ENCODE data around the gene ACO2.

ACO2 gene

GRCh38 chr22:41526226-41526829, 57.4 kb downstream of the ACO2 start:
- Histone ChIP-seq H3K14ac (ENCODE audit: low read length) (no peak overlapping the region), H2AFZ (ENCODE audit: insufficient read depth, low read length, poor library complexity) (no peak overlapping the region), H3K4me3 (ENCODE audit: low read depth, low read length) (no peak overlapping the region), H3K79me2 (ENCODE audit: control insufficient read depth, insufficient read depth, low read length, poor library complexity) (no peaks in the 10 kb centered on the region), H3K4me2 (ENCODE audit: low read length) (no peak overlapping the region), H3K9me3 (ENCODE audit: insufficient read depth, low read depth, low read length) (no peaks in the 10 kb centered on the region), H3K79me1 (ENCODE audit: low read length) (no peaks in the 10 kb centered on the region), H3K18ac (ENCODE audit: low read length) (no peak overlapping the region), H2BK5ac (ENCODE audit: low read depth, low read length, poor library complexity) (no peak overlapping the region), H3K4me1 (ENCODE audit: control insufficient read depth in 1 of 2, insufficient read depth in 2 of 2, low read length in 2 of 2) (no peaks in the 10 kb centered on the region), H2BK12ac (ENCODE audit: low read length) (no peak overlapping the region), H3K36me3 (ENCODE audit: control insufficient read depth in 1 of 2, insufficient read depth in 2 of 2, low read length in 2 of 2) (peaks cover 76 to 80% of the 10 kb centered on the region in 2 experiments), H3K23ac (ENCODE audit: low read length) (no peak overlapping the region), H2BK120ac (ENCODE audit: insufficient read depth, low read length, poor library complexity) (no peak overlapping the region), H4K91ac (ENCODE audit: low read depth, low read length) (no peak overlapping the region), H3K27me3 (ENCODE audit: insufficient read depth, low read length) (no peaks in the 10 kb centered on the region), H3K4ac (ENCODE audit: low read depth, low read length) (no peak overlapping the region), H4K12ac (ENCODE audit: low read depth, low read length) (no peak overlapping the region), H3K9ac (ENCODE audit: low read length) (no peak overlapping the region), H3K27ac (ENCODE audit: low read depth, low read length) (no peak overlapping the region), H2AK5ac (ENCODE audit: low read length) (no peak overlapping the region), H4K8ac (ENCODE audit: low read depth, low read length) (no peak overlapping the region)
- no CpG with 5 or more reads among the region's 12 CpGs for WGBS (ENCODE audit: extremely low coverage, insufficient coverage, insufficient read length)
- no peak for DNase-seq

GRCh38 chr22:41526830-41527799, 58.2 kb downstream of the ACO2 start:
- peaks cover 82 to 88% of the 10 kb centered on the region in 2 experiments for H3K36me3 ChIP-seq (ENCODE audit: control insufficient read depth in 1 of 2, insufficient read depth in 2 of 2, low read length in 2 of 2)
- no peak overlapping the region for H3K4me2 ChIP-seq (ENCODE audit: low read length)

GRCh38 chr22:41528132-41528766, 59.3 kb downstream of the ACO2 start:
- H3K9me3 ChIP-seq (ENCODE audit: insufficient read depth, low read depth, low read length), result no peaks in the 10 kb centered on the region
- H3K4me3 ChIP-seq (ENCODE audit: low read depth, low read length), result no peak overlapping the region
- H4K91ac ChIP-seq (ENCODE audit: low read depth, low read length), result no peak overlapping the region
- no peaks in the 10 kb centered on the region for H3K79me2 ChIP-seq (ENCODE audit: control insufficient read depth, insufficient read depth, low read length, poor library complexity)
- H4K12ac ChIP-seq (ENCODE audit: low read depth, low read length), result no peak overlapping the region
- DNase-seq, result no peak
- H3K18ac ChIP-seq (ENCODE audit: low read length), result no peak overlapping the region
- H3K14ac ChIP-seq (ENCODE audit: low read length), result no peak overlapping the region
- H2BK120ac ChIP-seq (ENCODE audit: insufficient read depth, low read length, poor library complexity), result no peak overlapping the region
- H2AK5ac ChIP-seq (ENCODE audit: low read length), result no peak overlapping the region
- no peak overlapping the region for H3K4ac ChIP-seq (ENCODE audit: low read depth, low read length)
- H3K79me1 ChIP-seq (ENCODE audit: low read length), result no peaks in the 10 kb centered on the region
- no peak overlapping the region for H3K27ac ChIP-seq (ENCODE audit: low read depth, low read length)
- H3K27me3 ChIP-seq (ENCODE audit: insufficient read depth, low read length), result no peaks in the 10 kb centered on the region
- peaks cover 84 to 89% of the 10 kb centered on the region in 2 experiments for H3K36me3 ChIP-seq (ENCODE audit: control insufficient read depth in 1 of 2, insufficient read depth in 2 of 2, low read length in 2 of 2)
- no peak overlapping the region for H2AFZ ChIP-seq (ENCODE audit: insufficient read depth, low read length, poor library complexity)
- no peak overlapping the region for H3K4me2 ChIP-seq (ENCODE audit: low read length)
- no peak overlapping the region for H3K9ac ChIP-seq (ENCODE audit: low read length)
- H2BK5ac ChIP-seq (ENCODE audit: low read depth, low read length, poor library complexity), result no peak overlapping the region
- H2BK12ac ChIP-seq (ENCODE audit: low read length), result no peak overlapping the region
- no peak overlapping the region for H4K8ac ChIP-seq (ENCODE audit: low read depth, low read length)
- no peaks in the 10 kb centered on the region for H3K4me1 ChIP-seq (ENCODE audit: control insufficient read depth in 1 of 2, insufficient read depth in 2 of 2, low read length in 2 of 2)
- H3K23ac ChIP-seq (ENCODE audit: low read length), result no peak overlapping the region
- WGBS (ENCODE audit: extremely low coverage, insufficient coverage, insufficient read length), result no CpG with 5 or more reads among the region's 16 CpGs

More at GRCh38 chr22:41526830-41527799, 58.2 kb downstream of the ACO2 start:
- Histone ChIP-seq H2AFZ (ENCODE audit: insufficient read depth, low read length, poor library complexity) (no peak overlapping the region), H3K79me2 (ENCODE audit: control insufficient read depth, insufficient read depth, low read length, poor library complexity) (no peaks in the 10 kb centered on the region), H3K9me3 (ENCODE audit: insufficient read depth, low read depth, low read length) (no peaks in the 10 kb centered on the region), H2BK5ac (ENCODE audit: low read depth, low read length, poor library complexity) (no peak overlapping the region), H4K8ac (ENCODE audit: low read depth, low read length) (no peak overlapping the region), H3K9ac (ENCODE audit: low read length) (no peak overlapping the region), H3K23ac (ENCODE audit: low read length) (no peak overlapping the region), H3K4me1 (ENCODE audit: control insufficient read depth in 1 of 2, insufficient read depth in 2 of 2, low read length in 2 of 2) (no peaks in the 10 kb centered on the region), H3K27me3 (ENCODE audit: insufficient read depth, low read length) (no peaks in the 10 kb centered on the region), H3K79me1 (ENCODE audit: low read length) (no peaks in the 10 kb centered on the region), H2AK5ac (ENCODE audit: low read length) (no peak overlapping the region), H3K18ac (ENCODE audit: low read length) (no peak overlapping the region), H3K4ac (ENCODE audit: low read depth, low read length) (no peak overlapping the region), H3K14ac (ENCODE audit: low read length) (no peak overlapping the region), H4K91ac (ENCODE audit: low read depth, low read length) (no peak overlapping the region), H2BK12ac (ENCODE audit: low read length) (no peak overlapping the region), H2BK120ac (ENCODE audit: insufficient read depth, low read length, poor library complexity) (no peak overlapping the region), H3K27ac (ENCODE audit: low read depth, low read length) (no peak overlapping the region), H3K4me3 (ENCODE audit: low read depth, low read length) (no peak overlapping the region), H4K12ac (ENCODE audit: low read depth, low read length) (no peak overlapping the region)
- WGBS (ENCODE audit: extremely low coverage, insufficient coverage, insufficient read length), result no CpG with 5 or more reads among the region's 32 CpGs
- peak; percentile 30 to 61 for DNase-seq

- Histone ChIP-seq H3K4me1 (ENCODE audit: control insufficient read depth in 1 of 2, insufficient read depth in 2 of 2, low read length in 2 of 2) (no peaks in the 10 kb centered on the region), H3K9me3 (ENCODE audit: insufficient read depth, low read depth, low read length) (no peaks in the 10 kb centered on the region), H2BK5ac (ENCODE audit: low read depth, low read length, poor library complexity) (no peak overlapping the region), H3K14ac (ENCODE audit: low read length) (no peak overlapping the region), H3K4ac (ENCODE audit: low read depth, low read length) (no peak overlapping the region), H3K79me1 (ENCODE audit: low read length) (no peaks in the 10 kb centered on the region), H3K18ac (ENCODE audit: low read length) (no peak overlapping the region), H2AK5ac (ENCODE audit: low read length) (no peak overlapping the region), H3K36me3 (ENCODE audit: control insufficient read depth in 1 of 2, insufficient read depth in 2 of 2, low read length in 2 of 2) (peaks cover 78 to 81% of the 10 kb centered on the region in 2 experiments), H2AFZ (ENCODE audit: insufficient read depth, low read length, poor library complexity) (no peak overlapping the region), H3K79me2 (ENCODE audit: control insufficient read depth, insufficient read depth, low read length, poor library complexity) (no peaks in the 10 kb centered on the region), H3K27ac (ENCODE audit: low read depth, low read length) (no peak overlapping the region), H3K4me3 (ENCODE audit: low read depth, low read length) (no peak overlapping the region), H2BK12ac (ENCODE audit: low read length) (no peak overlapping the region), H3K9ac (ENCODE audit: low read length) (no peak overlapping the region), H4K12ac (ENCODE audit: low read depth, low read length) (no peak overlapping the region), H3K23ac (ENCODE audit: low read length) (no peak overlapping the region), H4K91ac (ENCODE audit: low read depth, low read length) (no peak overlapping the region), H3K27me3 (ENCODE audit: insufficient read depth, low read length) (no peaks in the 10 kb centered on the region), H2BK120ac (ENCODE audit: insufficient read depth, low read length, poor library complexity) (no peak overlapping the region), H3K4me2 (ENCODE audit: low read length) (no peak overlapping the region), H4K8ac (ENCODE audit: low read depth, low read length) (no peak overlapping the region)
- WGBS (ENCODE audit: extremely low coverage, insufficient coverage, insufficient read length), result no CpG with 5 or more reads among the region's 13 CpGs
- DNase-seq, result no peak
These were observed 60.1 kb downstream of the ACO2 start for GRCh38 chr22:41528938-41529561.

Data from trophoblast cell (in vitro differentiated cells and primary cell).